Activated CD4-positive, alpha-beta T cell treated with anti-CD3 and anti-CD28 coated beads, Interleukin-2, Interleukin-6, amounts not matched to agents 100 ng/mL and 50 ng/mL, durations not matched to agents 16 hours and 8 hours (primary cell): ENCODE data around the gene TRPM1.

Experiments
- DNase-seq: peaks from one replicate; pipeline ENCODE4 v3.0.0-alpha.2; 2020

The TRPM1 gene

GRCh38 chr15:31101262-31102038, at the start of gene TRPM1:
TRPM1 (minus strand) TSS chr15:31101725; CDS start chr15:31081355, 20,370 bp downstream.
- DNase-seq = no peak

GRCh38 chr15:31150732-31151231, 49.3 kb upstream of the TRPM1 start:
- DNase-seq = no peak

- no peak for DNase-seq
Measured at GRCh38 chr15:31149987-31150386, 48.5 kb upstream of the TRPM1 start.

GRCh38 chr15:31149088-31149505, 47.6 kb upstream of the TRPM1 start:
- no peak for DNase-seq

GRCh38 chr15:31148297-31149087, 47.0 kb upstream of the TRPM1 start:
- no peak for DNase-seq

GRCh38 chr15:31147944-31148296, 46.4 kb upstream of the TRPM1 start:
- no peak for DNase-seq

- no peak for DNase-seq
Measured at GRCh38 chr15:31147456-31147855, 45.9 kb upstream of the TRPM1 start.

GRCh38 chr15:31145271-31145911, 43.9 kb upstream of the TRPM1 start:
- no peak for DNase-seq

GRCh38 chr15:31141792-31142191, 40.3 kb upstream of the TRPM1 start:
- DNase-seq = no peak

- DNase-seq = no peak
Measured at GRCh38 chr15:31136607-31137328, 35.2 kb upstream of the TRPM1 start.

GRCh38 chr15:31136016-31136415, 34.5 kb upstream of the TRPM1 start:
- no peak for DNase-seq

GRCh38 chr15:31135523-31135922, 34.0 kb upstream of the TRPM1 start:
- no peak for DNase-seq

GRCh38 chr15:31133890-31134289, 32.4 kb upstream of the TRPM1 start:
- DNase-seq = no peak

GRCh38 chr15:31131853-31132375, 30.4 kb upstream of the TRPM1 start:
- no peak for DNase-seq

GRCh38 chr15:31130576-31131237, 29.2 kb upstream of the TRPM1 start:
- no peak for DNase-seq

GRCh38 chr15:31129769-31130303, 28.3 kb upstream of the TRPM1 start:
- no peak for DNase-seq

- peak; percentile 79 for DNase-seq
Measured at GRCh38 chr15:31128919-31129768, 27.6 kb upstream of the TRPM1 start.

- DNase-seq = no peak
Measured at GRCh38 chr15:31128477-31128876, 27.0 kb upstream of the TRPM1 start.

- DNase-seq = no peak
Measured at GRCh38 chr15:31127596-31128261, 26.2 kb upstream of the TRPM1 start.

GRCh38 chr15:31125061-31125460, 23.5 kb upstream of the TRPM1 start:
- no peak for DNase-seq
